CD4-positive, CD25-positive, alpha-beta regulatory T cell (primary cell): ENCODE measurements around the gene CFAP90. TPM values are rescaled to one million over a fixed set of nuclear protein-coding genes. Genes with fewer than 3 reads are reported as not detected.

Experiments
- ATAC-seq, 2 donors: fragments of 150-1000 bp; cut with Tn5 transposase; one replicate each; pipeline ENCODE4 v1.10.0; 2021; ENCODE audit warnings: low read depth in 2 of 2, moderate number of reproducible peaks in 2 of 2, moderate library complexity in 1 of 2
- DNase-seq, 3 donors: peaks; one replicate each; pipeline versions ENCODE4 v3.0.0 to v3.0.0-alpha.2; 2012 to 2022; ENCODE audit warnings: mixed read lengths in 1 of 3
- H3K27ac ChIP-seq: one replicate; pipeline ENCODE4 v1.7.0; 2013; ENCODE audit warnings: mild to moderate bottlenecking, low read length; ENCODE audit not compliant: insufficient read depth, poor library complexity, severe bottlenecking
- H3K27me3 ChIP-seq: one replicate; pipeline ENCODE4 v1.7.0; 2013; ENCODE audit warnings: low read length; ENCODE audit not compliant: control insufficient read depth, insufficient read depth
- H3K36me3 ChIP-seq: one replicate; pipeline ENCODE4 v1.7.0; 2013; ENCODE audit warnings: mild to moderate bottlenecking, low read length, moderate library complexity; ENCODE audit not compliant: control insufficient read depth, insufficient read depth
- H3K4me1 ChIP-seq: 2 replicates; pipeline ENCODE4 v1.7.0; 2013; ENCODE audit warnings: mild to moderate bottlenecking, low read length; ENCODE audit not compliant: insufficient read depth, control insufficient read depth, poor library complexity, severe bottlenecking
- H3K4me3 ChIP-seq: one replicate; pipeline ENCODE4 v1.7.0; 2013; ENCODE audit warnings: low read depth, mild to moderate bottlenecking, low read length, moderate library complexity
- H3K9me3 ChIP-seq, 2 experiments: 1 replicate in 1 of 2; 2 replicates in 1 of 2; pipeline ENCODE4 v1.7.0; 2013; ENCODE audit warnings: low read length in 2 of 2, mild to moderate bottlenecking in 1 of 2, moderate library complexity in 1 of 2; ENCODE audit not compliant: control insufficient read depth in 2 of 2
- H3K27ac Mint-ChIP-seq, 3 donors: one replicate each; pipeline ENCODE4 v1.8.0; 2020 to 2022; ENCODE audit warnings: mild to moderate bottlenecking in 3 of 3, mixed read lengths in 3 of 3, moderate library complexity in 2 of 3
- H3K27me3 Mint-ChIP-seq: one replicate; pipeline ENCODE4 v1.8.0; 2022; ENCODE audit warnings: mild to moderate bottlenecking, mixed read lengths
- H3K36me3 Mint-ChIP-seq: one replicate; pipeline ENCODE4 v1.8.0; 2020; ENCODE audit warnings: mixed read lengths
- H3K4me1 Mint-ChIP-seq, 4 donors: one replicate each; pipeline ENCODE4 v1.8.0; 2020 to 2022; ENCODE audit warnings: mixed read lengths in 4 of 4, mild to moderate bottlenecking in 1 of 4
- H3K4me3 Mint-ChIP-seq, 4 donors: one replicate each; pipeline ENCODE4 v1.8.0; 2020 to 2022; ENCODE audit warnings: mild to moderate bottlenecking in 4 of 4, mixed read lengths in 4 of 4, moderate library complexity in 3 of 4
- H3K9me3 Mint-ChIP-seq, 7 donors: one replicate each; pipeline ENCODE4 v1.8.0; 2020 to 2022; ENCODE audit warnings: mixed read lengths in 7 of 7, mild to moderate bottlenecking in 3 of 7, moderate library complexity in 2 of 7
- polyA plus RNA-seq, 4 donors: library from polyadenylated mRNA; unstranded; fragments of 300-500 nt; fragmentation: Illumina TruSeq; gene quantifications; one replicate each; pipeline ENCODE4 v1.2.3, GENCODE V29; 2021
- total RNA-seq: library from RNA; stranded (reverse); gene quantifications from one replicate; pipeline ENCODE4 v1.2.3, GENCODE V29; 2022

CFAP90 gene
- total and polyA plus RNA-seq, 5 donors from 2014 or later = not detected

DNA sequence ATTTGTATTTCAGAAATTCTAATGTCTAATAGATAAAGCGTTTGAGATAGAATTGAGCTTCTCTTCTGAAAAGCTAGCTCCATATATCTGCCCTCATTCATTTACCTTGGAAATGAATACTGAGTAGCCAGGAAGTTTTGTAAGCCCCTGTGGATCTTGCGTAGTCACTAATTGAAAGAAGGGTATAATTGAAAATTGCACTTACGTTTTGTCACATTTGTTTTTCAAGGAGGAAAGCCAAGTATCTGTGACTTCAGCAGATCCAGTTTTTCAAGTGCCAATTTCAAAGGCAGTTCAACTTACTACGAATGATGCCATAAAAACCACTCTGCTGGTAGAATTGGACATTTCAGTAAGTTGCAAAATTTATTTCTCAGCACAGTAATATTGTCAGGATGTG, 32.0 kb upstream of the CFAP90 start:
- no peaks in the 10 kb centered on the region for H3K9me3 ChIP-seq
- H3K36me3 Mint-ChIP-seq = peaks cover 47% of the 10 kb centered on the region
- no peaks in the 10 kb centered on the region for H3K27me3 ChIP-seq
- H3K4me1 Mint-ChIP-seq = peaks cover 21 to 50% (median 30%) of the 10 kb centered on the region in 4 donors
- no peak overlapping the region for H3K27ac ChIP-seq
- DNase-seq (no peak), ATAC-seq (no peak)
- no peak overlapping the region for H3K4me3 ChIP-seq
- H3K9me3 Mint-ChIP-seq = no peaks in the 10 kb centered on the region
- H3K4me3 Mint-ChIP-seq = no peak overlapping the region
- peaks cover 11% of the 10 kb centered on the region for H3K4me1 ChIP-seq
- H3K27ac Mint-ChIP-seq = peak overlapping the region in 2 of 3 donors; percentile 17 to 43
- peaks cover 85% of the 10 kb centered on the region for H3K36me3 ChIP-seq
- H3K27me3 Mint-ChIP-seq = no peaks in the 10 kb centered on the region

DNA sequence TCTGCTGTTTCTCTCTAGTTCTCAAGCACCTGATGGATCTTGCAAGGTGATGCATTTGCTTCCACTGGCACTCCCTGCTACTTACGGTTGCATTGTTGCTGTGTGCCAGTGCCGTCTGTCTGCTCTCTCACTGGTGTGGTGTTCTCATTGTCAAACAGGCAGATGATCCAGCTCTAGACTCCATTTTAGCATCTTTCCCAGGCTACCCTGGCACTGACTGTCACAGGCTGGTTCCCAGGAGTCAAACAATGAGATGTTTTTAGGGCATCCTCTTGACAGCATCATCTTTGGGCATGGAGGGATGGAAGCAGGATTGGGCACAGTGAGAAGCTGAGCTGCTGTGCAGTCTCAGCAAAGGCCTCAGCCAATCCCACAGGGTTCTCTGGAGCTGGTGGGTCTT, 30.9 kb upstream of the CFAP90 start:
- Histone ChIP-seq H3K27me3 (no peaks in the 10 kb centered on the region), H3K4me1 (peaks cover 19% of the 10 kb centered on the region), H3K9me3 (no peaks in the 10 kb centered on the region), H3K4me3 (no peak overlapping the region), H3K36me3 (peaks cover 95% of the 10 kb centered on the region), H3K27ac (no peak overlapping the region)
- Mint-ChIP-seq H3K27ac (peak overlapping the region in 2 of 3 donors; percentile 20 to 80), H3K36me3 (peaks cover 50% of the 10 kb centered on the region), H3K27me3 (no peaks in the 10 kb centered on the region), H3K4me1 (peaks cover 17 to 53% (median 33%) of the 10 kb centered on the region in 4 donors), H3K9me3 (no peaks in the 10 kb centered on the region), H3K4me3 (no peak overlapping the region)
- ATAC-seq (no peak), DNase-seq (no peak)

DNA sequence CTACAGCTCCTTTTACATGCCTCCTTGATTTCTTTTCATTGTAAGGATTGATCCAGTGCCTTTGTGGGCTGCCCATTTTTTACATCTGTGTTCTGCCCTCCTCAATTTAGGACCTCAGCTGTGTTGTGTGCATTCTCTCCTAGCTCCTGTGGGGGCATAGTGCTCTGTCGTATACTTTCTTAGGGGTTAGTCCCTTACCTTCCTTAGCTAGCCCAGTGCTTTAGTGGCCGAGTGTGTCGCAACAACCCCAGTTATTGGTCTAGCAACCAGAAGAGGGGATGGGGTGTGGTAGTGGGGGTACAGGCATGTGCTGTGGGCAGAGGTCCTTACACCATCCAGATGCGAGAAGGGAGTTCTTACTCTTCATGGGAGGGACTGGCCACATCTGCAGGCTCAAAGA, 30.2 kb upstream of the CFAP90 start:
- no peak for DNase-seq
- no peak overlapping the region for H3K27ac ChIP-seq
- no peaks in the 10 kb centered on the region for H3K9me3 ChIP-seq
- peaks cover 95% of the 10 kb centered on the region for H3K36me3 ChIP-seq
- peaks cover 24% of the 10 kb centered on the region for H3K4me1 ChIP-seq
- Mint-ChIP-seq H3K4me3 (peak overlapping the region in 1 of 4 donors; percentile 60), H3K4me1 (peaks cover 18 to 58% (median 38%) of the 10 kb centered on the region in 4 donors), H3K9me3 (no peaks in the 10 kb centered on the region), H3K36me3 (peaks cover 50% of the 10 kb centered on the region), H3K27me3 (no peaks in the 10 kb centered on the region), H3K27ac (peak overlapping the region in 2 of 3 donors; percentile 36 to 80)
- H3K4me3 ChIP-seq = no peak overlapping the region
- ATAC-seq = no peak
- H3K27me3 ChIP-seq = no peaks in the 10 kb centered on the region

DNA sequence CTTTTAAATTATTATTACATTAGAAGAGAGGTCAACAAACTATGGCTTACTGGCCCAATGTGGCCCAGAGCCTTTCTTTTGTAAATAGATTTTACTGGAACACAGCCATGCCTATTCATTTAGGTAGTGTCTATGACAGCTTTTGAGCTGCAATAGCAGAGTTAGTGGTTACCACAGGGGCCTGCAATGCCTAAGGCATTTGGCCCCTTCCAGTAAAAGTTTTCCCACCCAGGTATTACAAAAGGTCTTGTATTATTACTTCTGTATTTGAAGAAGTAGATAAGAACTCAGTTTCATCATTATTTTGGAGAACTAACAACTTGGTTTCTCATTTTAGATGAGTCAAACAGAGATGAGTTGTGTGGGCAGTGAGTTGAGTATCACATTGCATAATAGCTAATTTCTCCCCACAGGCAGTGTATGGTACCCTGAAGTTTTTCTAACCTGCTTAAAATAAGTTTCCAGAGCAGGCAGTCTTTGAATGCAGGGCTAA, 27.5 kb upstream of the CFAP90 start:
- ATAC-seq (peak in 1 of 2 donors; percentile 40), DNase-seq (peak in 1 of 3 donors; percentile 41)
- Histone ChIP-seq H3K9me3 (no peaks in the 10 kb centered on the region), H3K36me3 (peaks cover 86% of the 10 kb centered on the region), H3K4me3 (no peak overlapping the region), H3K4me1 (peaks cover 36% of the 10 kb centered on the region), H3K27ac (peak overlapping the region; percentile 15), H3K27me3 (no peaks in the 10 kb centered on the region)
- Mint-ChIP-seq H3K27me3 (no peaks in the 10 kb centered on the region), H3K27ac (peak overlapping the region in 2 of 3 donors; percentile 18 to 63), H3K36me3 (peaks cover 57% of the 10 kb centered on the region), H3K9me3 (no peaks in the 10 kb centered on the region), H3K4me1 (peaks cover 26 to 76% (median 51%) of the 10 kb centered on the region in 4 donors), H3K4me3 (peak overlapping the region in 1 of 4 donors; percentile 7)

DNA sequence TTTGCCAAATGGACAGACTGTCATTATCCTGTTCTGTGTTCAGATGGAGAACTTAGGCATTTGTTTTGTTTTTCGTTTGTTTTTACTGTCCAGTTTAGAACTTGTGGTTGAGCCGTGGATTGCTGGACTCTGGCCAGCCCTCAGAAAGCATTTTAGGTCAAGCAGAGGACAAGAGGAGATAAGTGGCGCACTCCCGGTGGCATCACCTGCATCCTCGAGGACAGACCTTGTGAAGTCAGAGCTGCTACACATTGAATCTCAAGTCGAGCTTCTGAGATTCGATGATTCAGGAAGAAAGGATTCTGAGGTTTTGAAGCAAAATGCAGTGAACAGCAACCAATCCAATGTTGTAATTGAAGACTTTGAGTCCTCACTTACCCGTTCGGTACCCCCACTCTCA, 26.9 kb upstream of the CFAP90 start:
- no peak for ATAC-seq
- DNase-seq = no peak
- Histone ChIP-seq H3K27me3 (no peaks in the 10 kb centered on the region), H3K9me3 (no peaks in the 10 kb centered on the region), H3K4me3 (no peak overlapping the region), H3K4me1 (peaks cover 42% of the 10 kb centered on the region), H3K36me3 (peaks cover 80% of the 10 kb centered on the region), H3K27ac (peak overlapping the region; percentile 15)
- H3K27me3 Mint-ChIP-seq = no peaks in the 10 kb centered on the region
- H3K36me3 Mint-ChIP-seq = peaks cover 57% of the 10 kb centered on the region
- H3K4me3 Mint-ChIP-seq = peak overlapping the region in 3 of 4 donors; percentile 6 to 72 (median 31)
- peaks cover 32 to 78% (median 55%) of the 10 kb centered on the region in 4 donors for H3K4me1 Mint-ChIP-seq
- H3K9me3 Mint-ChIP-seq = no peaks in the 10 kb centered on the region
- H3K27ac Mint-ChIP-seq = peak overlapping the region in 2 of 3 donors; percentile 15 to 33

DNA sequence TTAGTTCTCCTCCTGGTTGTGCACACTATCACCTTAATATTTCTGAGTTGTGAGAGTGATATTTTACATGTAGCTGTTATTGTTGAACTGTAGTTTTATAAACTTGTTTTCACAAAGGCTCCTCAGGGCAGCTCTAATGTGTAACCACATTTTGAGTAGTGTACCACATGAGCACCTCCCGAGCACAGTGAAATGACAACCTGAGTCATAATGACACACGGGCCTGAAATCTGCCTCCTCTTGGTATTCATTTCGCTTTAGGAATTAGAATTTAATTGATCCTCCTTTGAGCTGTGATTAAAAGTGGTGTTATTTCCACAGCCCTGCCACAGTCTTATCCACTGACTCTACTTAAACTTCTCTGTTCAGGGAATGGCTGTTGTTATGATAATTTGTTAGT, 25.9 kb upstream of the CFAP90 start:
- H3K9me3 ChIP-seq = no peaks in the 10 kb centered on the region
- peaks cover 40 to 79% (median 60%) of the 10 kb centered on the region in 4 donors for H3K4me1 Mint-ChIP-seq
- DNase-seq (peak in 2 of 3 donors; percentile 24 to 52), ATAC-seq (peak; percentile 62 to 70)
- no peaks in the 10 kb centered on the region for H3K27me3 ChIP-seq
- peak overlapping the region; percentile 58 for H3K27ac ChIP-seq
- peaks cover 71% of the 10 kb centered on the region for H3K36me3 ChIP-seq
- H3K36me3 Mint-ChIP-seq = peaks cover 54% of the 10 kb centered on the region
- no peaks in the 10 kb centered on the region for H3K27me3 Mint-ChIP-seq
- H3K4me3 Mint-ChIP-seq = peak overlapping the region in 3 of 4 donors; percentile 53 to 62 (median 56)
- H3K27ac Mint-ChIP-seq = peak overlapping the region; percentile 15 to 73 (median 47)
- peaks cover 50% of the 10 kb centered on the region for H3K4me1 ChIP-seq
- peak overlapping the region; percentile 64 for H3K4me3 ChIP-seq
- no peaks in the 10 kb centered on the region for H3K9me3 Mint-ChIP-seq

DNA sequence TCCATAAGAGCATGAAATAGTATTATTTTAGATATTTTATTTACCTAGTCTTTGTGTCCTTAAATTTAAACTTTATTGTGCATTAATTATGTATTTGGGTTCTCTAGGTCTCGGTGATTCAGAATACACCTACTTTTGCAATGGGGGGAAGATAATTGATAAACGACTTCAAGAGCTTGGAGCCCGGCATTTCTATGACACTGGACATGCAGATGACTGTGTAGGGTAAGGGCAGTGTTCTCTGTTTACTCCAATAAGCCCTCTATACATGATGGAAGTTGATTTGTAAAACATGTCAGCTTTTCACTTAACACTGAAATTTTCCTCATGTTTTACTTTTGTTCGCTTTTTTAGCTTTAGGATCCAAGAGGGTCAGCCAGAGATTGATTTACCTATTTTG, 24.2 kb upstream of the CFAP90 start:
- H3K36me3 ChIP-seq = peaks cover 54% of the 10 kb centered on the region
- H3K4me1 Mint-ChIP-seq = peaks cover 43 to 81% (median 65%) of the 10 kb centered on the region in 4 donors

DNA sequence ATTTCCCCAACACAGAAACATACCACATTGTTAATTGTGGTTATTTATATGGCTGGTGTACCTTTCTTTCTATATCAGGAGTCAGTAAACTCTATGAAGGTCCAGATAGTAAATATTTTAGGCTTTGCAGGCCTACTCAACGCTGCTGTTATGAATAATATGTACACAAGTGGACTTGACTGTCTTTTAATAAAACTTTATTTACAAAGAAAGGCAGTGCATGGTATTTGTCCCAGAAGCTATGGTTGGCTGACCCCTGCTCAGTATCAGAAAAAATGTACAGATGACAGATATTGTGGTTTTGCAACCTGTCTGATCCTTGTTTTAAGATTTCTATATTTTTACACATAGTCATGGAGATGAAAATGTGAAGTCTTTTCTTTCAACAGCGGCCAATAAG, 23.7 kb upstream of the CFAP90 start:
- H3K4me1 Mint-ChIP-seq = peaks cover 43 to 81% (median 68%) of the 10 kb centered on the region in 4 donors
- H3K9me3 Mint-ChIP-seq = no peaks in the 10 kb centered on the region
- ATAC-seq = no peak

More for the DNA sequence above, 24.2 kb upstream of the CFAP90 start:
- H3K9me3 ChIP-seq = no peaks in the 10 kb centered on the region
- peaks cover 41% of the 10 kb centered on the region for H3K36me3 Mint-ChIP-seq
- H3K27ac Mint-ChIP-seq = no peak overlapping the region
- peaks cover 67% of the 10 kb centered on the region for H3K4me1 ChIP-seq
- no peaks in the 10 kb centered on the region for H3K9me3 Mint-ChIP-seq
- DNase-seq (no peak), ATAC-seq (no peak)
- H3K27ac ChIP-seq = peak overlapping the region; percentile 16
- H3K4me3 Mint-ChIP-seq = peak overlapping the region in 1 of 4 donors; percentile 90
- H3K4me3 ChIP-seq = no peak overlapping the region
- no peaks in the 10 kb centered on the region for H3K27me3 ChIP-seq
- no peaks in the 10 kb centered on the region for H3K27me3 Mint-ChIP-seq

More for the DNA sequence above, 23.7 kb upstream of the CFAP90 start:
- H3K4me3 Mint-ChIP-seq = no peak overlapping the region
- Histone ChIP-seq H3K27ac (no peak overlapping the region), H3K27me3 (no peaks in the 10 kb centered on the region), H3K4me1 (peaks cover 71% of the 10 kb centered on the region), H3K9me3 (no peaks in the 10 kb centered on the region), H3K4me3 (no peak overlapping the region), H3K36me3 (peaks cover 49% of the 10 kb centered on the region)
- no peaks in the 10 kb centered on the region for H3K27me3 Mint-ChIP-seq
- no peak for DNase-seq
- peaks cover 41% of the 10 kb centered on the region for H3K36me3 Mint-ChIP-seq
- H3K27ac Mint-ChIP-seq = no peak overlapping the region
